Trophoblast cell (in vitro differentiated cells and primary cell): ENCODE results near the gene FREM3.

Source experiments
- DNase-seq, 2 donors: peaks; one replicate each; pipeline ENCODE4 v3.0.0-alpha.2; 2016
- H2AFZ ChIP-seq: 2 replicates; pipeline ENCODE4 v1.6.1; 2013; ENCODE audit warnings: low read length, moderate library complexity, mild to moderate bottlenecking; ENCODE audit not compliant: insufficient read depth, poor library complexity
- H2AK5ac ChIP-seq: 2 replicates; pipeline ENCODE4 v1.6.1; 2013; ENCODE audit warnings: mild to moderate bottlenecking, low read length
- H2BK120ac ChIP-seq: 2 replicates; pipeline ENCODE4 v1.6.1; 2013; ENCODE audit warnings: low read length, mild to moderate bottlenecking, moderate library complexity; ENCODE audit not compliant: insufficient read depth, poor library complexity
- H2BK12ac ChIP-seq: 2 replicates; pipeline ENCODE4 v1.6.1; 2013; ENCODE audit warnings: mild to moderate bottlenecking, low read length, moderate library complexity
- H2BK5ac ChIP-seq: 2 replicates; pipeline ENCODE4 v1.6.1; 2013; ENCODE audit warnings: low read length, low read depth, moderate library complexity, mild to moderate bottlenecking; ENCODE audit not compliant: poor library complexity
- H3K14ac ChIP-seq: 2 replicates; pipeline ENCODE4 v1.6.1; 2013; ENCODE audit warnings: mild to moderate bottlenecking, low read length
- H3K18ac ChIP-seq: 2 replicates; pipeline ENCODE4 v1.6.1; 2013; ENCODE audit warnings: mild to moderate bottlenecking, low read length
- H3K23ac ChIP-seq: 2 replicates; pipeline ENCODE4 v1.6.1; 2013; ENCODE audit warnings: low read length
- H3K27ac ChIP-seq: 2 replicates; pipeline ENCODE4 v1.5.1; 2013; ENCODE audit warnings: low read depth, mild to moderate bottlenecking, inconsistent platforms, low read length, moderate library complexity
- H3K27me3 ChIP-seq: 2 replicates; pipeline ENCODE4 v1.6.1; 2013; ENCODE audit warnings: inconsistent platforms, mild to moderate bottlenecking, low read length, moderate library complexity; ENCODE audit not compliant: insufficient read depth
- H3K36me3 ChIP-seq, 2 experiments: 1 replicate in 1 of 2; 2 replicates in 1 of 2; pipeline ENCODE4 v1.6.1; 2013; ENCODE audit warnings: low read length in 2 of 2, mild to moderate bottlenecking in 2 of 2, moderate library complexity in 1 of 2; ENCODE audit not compliant: insufficient read depth in 2 of 2, control insufficient read depth in 1 of 2
- H3K4ac ChIP-seq: 2 replicates; pipeline ENCODE4 v1.6.1; 2013; ENCODE audit warnings: low read depth, mild to moderate bottlenecking, low read length, moderate library complexity
- H3K4me1 ChIP-seq, 2 experiments: 1 replicate in 1 of 2; 2 replicates in 1 of 2; pipeline ENCODE4 v1.6.1; 2013; ENCODE audit warnings: low read length in 2 of 2, mild to moderate bottlenecking in 2 of 2, moderate library complexity in 1 of 2; ENCODE audit not compliant: insufficient read depth in 2 of 2, control insufficient read depth in 1 of 2
- H3K4me2 ChIP-seq: 2 replicates; pipeline ENCODE4 v1.6.1; 2013; ENCODE audit warnings: inconsistent platforms, mild to moderate bottlenecking, low read length, moderate library complexity
- H3K4me3 ChIP-seq: 2 replicates; pipeline ENCODE4 v1.5.1; 2013; ENCODE audit warnings: mild to moderate bottlenecking, low read depth, low read length, inconsistent platforms
- H3K79me1 ChIP-seq: one replicate; pipeline ENCODE4 v1.6.1; 2013; ENCODE audit warnings: low read length
- H3K79me2 ChIP-seq: 2 replicates; pipeline ENCODE4 v1.6.1; 2013; ENCODE audit warnings: low read length, mild to moderate bottlenecking; ENCODE audit not compliant: control insufficient read depth, insufficient read depth, poor library complexity
- H3K9ac ChIP-seq: 2 replicates; pipeline ENCODE4 v1.6.1; 2013; ENCODE audit warnings: mild to moderate bottlenecking, low read length
- H3K9me3 ChIP-seq: 2 replicates; pipeline ENCODE4 v1.6.1; 2013; ENCODE audit warnings: low read depth, mild to moderate bottlenecking, control low read depth, inconsistent platforms, low read length; ENCODE audit not compliant: insufficient read depth
- H4K12ac ChIP-seq: 2 replicates; pipeline ENCODE4 v1.6.1; 2013; ENCODE audit warnings: low read depth, mild to moderate bottlenecking, low read length, moderate library complexity
- H4K8ac ChIP-seq: 2 replicates; pipeline ENCODE4 v1.6.1; 2013; ENCODE audit warnings: low read depth, mild to moderate bottlenecking, low read length, moderate library complexity
- H4K91ac ChIP-seq: one replicate; pipeline ENCODE4 v1.6.1; 2013; ENCODE audit warnings: low read depth, mild to moderate bottlenecking, low read length, moderate library complexity
- WGBS: extraction: QIAGEN DNeasy Blood & Tissue Kit; methylation state at CpG from one replicate; pipeline ENCODE4 v1.1.7; 2013; ENCODE audit warnings: missing lambda C conversion rate; ENCODE audit not compliant: insufficient read length, insufficient coverage; ENCODE audit errors: extremely low coverage; 5-methylcytosine and 5-hydroxymethylcytosine counted together

The FREM3 gene

DNA sequence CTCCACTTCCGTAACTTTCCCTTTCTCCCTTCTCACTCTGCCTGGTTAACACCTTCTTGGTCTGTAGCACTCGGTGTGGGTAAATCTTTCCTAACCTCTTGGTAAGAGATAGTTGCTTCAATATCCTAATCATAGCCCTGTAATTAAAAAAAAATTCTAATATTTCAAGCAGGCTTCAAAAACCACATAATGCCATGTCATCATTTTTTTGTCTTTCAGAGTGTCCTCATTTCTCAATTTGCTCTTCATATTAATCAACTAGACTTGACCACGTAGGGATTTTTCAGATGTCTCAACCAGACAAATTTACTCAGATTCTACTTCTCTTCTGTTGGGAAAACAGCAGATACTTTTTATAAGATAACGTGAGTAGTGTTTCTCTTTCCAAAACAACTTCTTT, 91.0 kb downstream of the FREM3 start:
- no peak overlapping the region for H3K18ac ChIP-seq
- no peak overlapping the region for H4K8ac ChIP-seq
- no peak overlapping the region for H3K4ac ChIP-seq
- no peak overlapping the region for H4K12ac ChIP-seq
- H3K4me3 ChIP-seq, result no peak overlapping the region
- H3K4me1 ChIP-seq, result no peaks in the 10 kb centered on the region
- H3K27me3 ChIP-seq, result no peaks in the 10 kb centered on the region
- no peak overlapping the region for H2BK5ac ChIP-seq
- no peaks in the 10 kb centered on the region for H3K79me2 ChIP-seq
- no CpG with 5 or more reads among the region's 4 CpGs for WGBS
- no peak overlapping the region for H3K4me2 ChIP-seq
- H4K91ac ChIP-seq, result no peak overlapping the region
- DNase-seq, result no peak
- no peak overlapping the region for H2BK120ac ChIP-seq
- H3K9ac ChIP-seq, result no peak overlapping the region
- H2AFZ ChIP-seq, result no peak overlapping the region
- no peaks in the 10 kb centered on the region for H3K79me1 ChIP-seq
- no peak overlapping the region for H3K27ac ChIP-seq
- no peak overlapping the region for H2BK12ac ChIP-seq
- H3K23ac ChIP-seq, result no peak overlapping the region
- H3K9me3 ChIP-seq, result peaks cover 3% of the 10 kb centered on the region
- H3K36me3 ChIP-seq, result no peaks in the 10 kb centered on the region
- no peak overlapping the region for H2AK5ac ChIP-seq
- H3K14ac ChIP-seq, result no peak overlapping the region

DNA sequence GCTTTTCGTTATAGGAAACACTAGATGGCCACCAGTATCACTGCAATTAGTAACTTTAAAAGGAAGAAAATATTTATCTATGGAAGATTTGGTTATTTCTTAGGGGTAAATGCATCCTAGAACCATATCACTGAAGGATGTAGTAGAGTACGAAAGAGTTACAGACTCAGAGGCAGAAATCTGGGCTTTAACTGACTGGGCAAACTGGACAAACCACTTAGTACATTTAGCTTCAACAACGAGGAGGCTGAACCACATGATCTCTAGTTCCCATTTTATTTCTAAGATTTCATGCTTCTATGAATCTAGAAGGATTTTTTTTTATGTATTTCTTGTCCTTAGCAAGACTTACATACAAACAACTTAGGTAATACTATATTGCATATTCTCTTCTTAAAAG, 94.0 kb downstream of the FREM3 start:
- H3K4me3 ChIP-seq, result no peak overlapping the region
- no peak overlapping the region for H3K9ac ChIP-seq
- no peak overlapping the region for H4K8ac ChIP-seq
- H3K9me3 ChIP-seq, result peaks cover 3% of the 10 kb centered on the region
- no peak overlapping the region for H3K4me2 ChIP-seq
- no CpG with 5 or more reads among the region's 3 CpGs for WGBS
- no peaks in the 10 kb centered on the region for H3K79me1 ChIP-seq
- H3K36me3 ChIP-seq, result no peaks in the 10 kb centered on the region
- H4K12ac ChIP-seq, result no peak overlapping the region
- no peak overlapping the region for H2BK120ac ChIP-seq
- H3K4me1 ChIP-seq, result no peaks in the 10 kb centered on the region
- no peaks in the 10 kb centered on the region for H3K27me3 ChIP-seq
- no peak overlapping the region for H2AK5ac ChIP-seq
- no peak overlapping the region for H3K23ac ChIP-seq
- no peak overlapping the region for H4K91ac ChIP-seq
- no peak overlapping the region for H3K4ac ChIP-seq
- H2BK12ac ChIP-seq, result no peak overlapping the region
- no peak overlapping the region for H3K18ac ChIP-seq
- no peaks in the 10 kb centered on the region for H3K79me2 ChIP-seq
- no peak overlapping the region for H2BK5ac ChIP-seq
- no peak overlapping the region for H3K27ac ChIP-seq
- H2AFZ ChIP-seq, result no peak overlapping the region
- no peak for DNase-seq
- H3K14ac ChIP-seq, result no peak overlapping the region

DNA sequence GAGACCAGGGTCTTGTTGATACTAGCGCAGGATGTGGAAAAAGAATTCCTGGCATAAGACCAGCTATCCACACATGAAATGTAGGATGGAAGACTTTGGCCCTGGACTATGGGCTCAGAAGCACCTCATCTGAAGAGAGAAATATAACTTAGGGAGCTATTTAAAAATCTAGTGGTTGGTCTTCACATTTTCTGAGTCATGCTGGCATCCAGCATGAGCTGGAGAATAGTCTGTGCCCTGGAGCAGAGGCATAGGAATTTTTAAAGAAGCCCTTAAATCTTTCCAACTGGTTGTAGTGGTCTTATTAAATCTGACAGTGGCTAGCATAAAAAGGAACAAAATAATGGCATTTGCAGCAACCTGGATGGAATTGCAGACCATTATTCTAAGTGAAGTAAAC, 100.6 kb downstream of the FREM3 start:
- Histone ChIP-seq H3K4me3 (no peak overlapping the region), H3K14ac (no peak overlapping the region), H3K4me2 (no peak overlapping the region), H2AFZ (no peak overlapping the region), H2BK5ac (no peak overlapping the region), H3K4ac (no peak overlapping the region), H3K4me1 (no peaks in the 10 kb centered on the region), H3K9ac (no peak overlapping the region), H4K8ac (no peak overlapping the region), H3K27me3 (no peaks in the 10 kb centered on the region), H3K27ac (no peak overlapping the region), H3K23ac (no peak overlapping the region), H4K12ac (no peak overlapping the region), H3K18ac (no peak overlapping the region), H3K9me3 (no peaks in the 10 kb centered on the region), H2AK5ac (no peak overlapping the region), H3K79me2 (no peaks in the 10 kb centered on the region), H3K36me3 (no peaks in the 10 kb centered on the region), H2BK12ac (no peak overlapping the region), H2BK120ac (no peak overlapping the region), H3K79me1 (no peaks in the 10 kb centered on the region), H4K91ac (no peak overlapping the region)
- no peak for DNase-seq
- no CpG with 5 or more reads among the region's 1 CpG for WGBS

DNA sequence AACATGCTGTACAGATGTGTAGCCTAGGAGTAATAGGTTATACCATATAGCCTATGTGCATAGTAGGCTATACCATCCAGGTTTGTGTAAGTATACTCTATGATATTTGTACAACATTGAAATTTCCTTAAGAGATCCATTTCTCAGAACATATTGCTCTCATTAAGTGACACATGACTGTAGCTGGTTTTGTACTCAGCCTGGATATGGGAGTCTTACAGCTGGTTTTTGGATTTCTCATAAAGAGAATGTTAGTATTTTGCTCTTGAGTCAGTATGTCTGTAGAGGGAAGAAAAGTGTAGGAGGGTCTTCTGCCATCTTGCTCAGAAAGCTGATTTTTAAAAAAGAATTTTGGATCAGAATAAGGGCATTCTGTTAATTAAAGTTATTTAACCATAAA, 101.7 kb downstream of the FREM3 start:
- Histone ChIP-seq H3K27ac (no peak overlapping the region), H3K18ac (no peak overlapping the region), H3K79me2 (no peaks in the 10 kb centered on the region), H3K4me3 (no peak overlapping the region), H3K36me3 (no peaks in the 10 kb centered on the region), H4K8ac (no peak overlapping the region), H2AFZ (no peak overlapping the region), H2AK5ac (no peak overlapping the region), H3K4me2 (no peak overlapping the region), H3K14ac (no peak overlapping the region), H3K79me1 (no peaks in the 10 kb centered on the region), H4K12ac (no peak overlapping the region), H2BK5ac (no peak overlapping the region), H2BK12ac (no peak overlapping the region), H3K4me1 (no peaks in the 10 kb centered on the region), H3K4ac (no peak overlapping the region), H3K27me3 (no peaks in the 10 kb centered on the region), H3K23ac (no peak overlapping the region), H3K9me3 (no peaks in the 10 kb centered on the region), H2BK120ac (no peak overlapping the region), H3K9ac (no peak overlapping the region), H4K91ac (no peak overlapping the region)
- DNase-seq, result no peak

DNA sequence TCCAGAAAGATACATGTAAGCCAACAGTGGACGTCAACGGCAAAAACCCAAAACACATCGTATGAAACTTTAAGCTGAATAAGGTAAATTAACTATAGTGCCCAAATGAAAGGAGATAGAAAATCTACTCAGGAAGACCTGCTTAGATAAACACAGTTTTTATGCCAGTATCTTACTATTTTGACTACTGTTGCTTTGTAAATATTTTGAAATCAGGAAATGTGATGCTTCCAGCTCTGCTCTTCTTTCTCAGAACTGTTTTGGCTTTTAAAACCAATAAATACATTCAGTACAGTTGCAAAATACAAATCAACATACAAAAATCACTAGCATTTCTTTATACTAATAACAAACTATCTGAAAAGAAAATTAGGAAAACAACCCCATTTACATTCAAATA, 103.2 kb downstream of the FREM3 start:
- Histone ChIP-seq H2AK5ac (no peak overlapping the region), H4K12ac (no peak overlapping the region), H3K18ac (no peak overlapping the region), H3K4ac (no peak overlapping the region), H2BK5ac (no peak overlapping the region), H2BK12ac (no peak overlapping the region), H4K91ac (no peak overlapping the region), H3K14ac (no peak overlapping the region), H4K8ac (no peak overlapping the region), H3K27me3 (no peaks in the 10 kb centered on the region), H3K4me3 (no peak overlapping the region), H3K23ac (no peak overlapping the region), H2AFZ (no peak overlapping the region), H3K4me1 (no peaks in the 10 kb centered on the region), H3K79me2 (no peaks in the 10 kb centered on the region), H2BK120ac (no peak overlapping the region), H3K9ac (no peak overlapping the region), H3K79me1 (no peaks in the 10 kb centered on the region), H3K36me3 (no peaks in the 10 kb centered on the region), H3K9me3 (peaks cover 2% of the 10 kb centered on the region), H3K4me2 (no peak overlapping the region), H3K27ac (no peak overlapping the region)
- no peak for DNase-seq
- no CpG with 5 or more reads among the region's 3 CpGs for whole genome bisulfite sequencing
